ENCODE results near the gene GALNS. TPM values are rescaled to one million over a fixed set of nuclear protein-coding genes. Genes with fewer than 3 reads are reported as not detected.

Gene GALNS
- total and polyA plus RNA-seq, 2 of the 8 experiments (the other 6 are each of a cell fraction or from before 2014, with no cell fraction given): 8.9 to 17.8 TPM

DNA sequence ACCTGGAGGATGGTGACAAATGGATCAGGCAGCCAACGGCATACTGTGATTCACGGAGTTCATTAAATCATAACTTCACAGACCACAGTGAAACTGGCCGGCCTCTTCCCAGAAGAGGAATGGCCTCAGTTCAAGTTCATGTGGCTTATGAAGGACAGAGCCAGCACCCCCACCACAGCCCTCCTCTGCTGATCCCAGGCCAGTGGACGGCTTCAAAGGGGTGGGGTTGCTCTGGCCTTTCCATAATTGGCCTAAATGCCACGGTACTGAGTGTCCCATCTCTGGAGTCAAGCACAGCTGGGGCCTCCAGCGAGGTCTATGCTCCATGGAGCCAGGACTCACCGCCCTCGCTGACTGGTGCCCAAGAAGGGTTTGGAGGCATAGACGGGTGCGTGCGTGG lies 21.4 kb downstream of the GALNS start:
- Histone ChIP-seq H2BK20ac (ENCODE audit: low read length) (no peak overlapping the region), H3K4ac (replicated peaks; ENCODE audit: insufficient read length, low read depth, low read length) (no peak overlapping the region), H3K27ac (ENCODE audit: low read depth, low read length) (no peak overlapping the region; the same call in 1 of the 2 replicates), H3K36me3 (ENCODE audit: control insufficient read depth in 2 of 4, insufficient read depth in 4 of 4, low read length in 3 of 4) (peaks cover 0 to 7% (median under 1%) of the 10 kb centered on the region in 4 experiments; a peak in 2 of 8 replicates), H3K18ac (ENCODE audit: extremely low read depth, low read length) (no peak overlapping the region), H3K14ac (ENCODE audit: insufficient read length) (no peak overlapping the region), H4K91ac (replicated peaks; ENCODE audit: insufficient read length, low read length) (no peak overlapping the region), H2AK5ac (ENCODE audit: low read depth, low read length) (no peak overlapping the region), H3K9ac (replicated peaks in 1 of 4; ENCODE audit: extremely low read depth in 1 of 4, low read depth in 3 of 4, low read length in 3 of 4) (no peak overlapping the region), H3K23ac (ENCODE audit: insufficient read length) (no peak overlapping the region), H3K79me1 (ENCODE audit: low read depth, low read length) (0 out of 2 replicates have a peak, but pooled peaks cover 3% of the 10 kb centered on the region), H3K4me1 (replicated peaks in 1 of 4; ENCODE audit: control insufficient read depth in 3 of 4, insufficient read depth in 4 of 4, low read length in 3 of 4) (0 out of 7 replicates have a peak, but pooled peaks cover 0 to 2% (median 0%) of the 10 kb centered on the region in 4 experiments), H3K79me2 (ENCODE audit: control insufficient read depth in 1 of 2, insufficient read depth in 2 of 2, low read length in 2 of 2) (no peaks in the 10 kb centered on the region), H2BK120ac (replicated peaks; ENCODE audit: low read depth, low read length) (no peak overlapping the region), H3K4me3 (ENCODE audit: extremely low read depth in 1 of 4, insufficient read depth in 2 of 4, low read depth in 3 of 4, low read length in 4 of 4) (no peak overlapping the region), H2BK15ac (ENCODE audit: low read length) (no peak overlapping the region), H3K23me2 (ENCODE audit: low read depth, low read length) (no peaks in the 10 kb centered on the region), H2BK12ac (ENCODE audit: low read depth, low read length) (no peak overlapping the region), H3K9me3 (ENCODE audit: insufficient read depth in 2 of 2, low read depth in 1 of 2, low read length in 1 of 2) (no peaks in the 10 kb centered on the region), H3K4me2 (ENCODE audit: insufficient read depth in 1 of 2, low read depth in 2 of 2, low read length in 2 of 2) (no peak overlapping the region), H2BK5ac (ENCODE audit: low read depth, low read length) (no peak overlapping the region; the same call in 1 of the 2 replicates), H4K20me1 (replicated peaks in 1 of 2; ENCODE audit: control insufficient read depth in 1 of 2, insufficient read depth in 2 of 2, low read length in 2 of 2) (no peaks in the 10 kb centered on the region), H3K56ac (replicated peaks; ENCODE audit: insufficient read length, low read depth, low read length) (no peak overlapping the region), H4K8ac (ENCODE audit: extremely low read depth, insufficient read depth, low read length) (no peak overlapping the region), H4K5ac (ENCODE audit: insufficient read length, low read depth, low read length) (no peak overlapping the region), H2AFZ (ENCODE audit: low read length) (no peak overlapping the region), H3K27me3 (replicated peaks in 1 of 4; ENCODE audit: control insufficient read depth in 3 of 4, extremely low read depth in 1 of 4, insufficient read depth in 3 of 4, low read length in 3 of 4) (no peaks in the 10 kb centered on the region)
- 95% methylated on average over 11 of the region's 11 CpGs; no CpG with 5 or more reads in 1 of the 2 experiments for WGBS, 2 experiments (ENCODE audit: extremely low coverage in 1 of 2, insufficient coverage in 1 of 2, insufficient read length in 1 of 2, insufficient replicate concordance in 2 of 2, low coverage in 1 of 2, low lambda C conversion rate in 2 of 2, missing lambda C conversion rate in 1 of 2)
- DNase-seq (ENCODE audit: low read depth in 1 of 2, low spot score in 2 of 2) (no peak), FAIRE-seq (no peak)
- ChIA-PET CTCF (ENCODE audit: partially characterized antibody) (interaction anchor here (0.7 to 1.2 kb wide), 2 partner anchors 8 to 100 kb away, joined by 3 read pairs; no protein-coding TSS in a partner anchor), POLR2A (ENCODE audit: partially characterized antibody) (no interaction called here)
- no peak for TF ChIP-seq RXRA (IDR thresholded peaks at IDR 0.05; ENCODE audit: insufficient read depth, low read depth, low read length)
- TF ChIP-seq TEAD4 (IDR thresholded peaks at IDR 0.05; ENCODE audit: low read depth, low read length): no peak
- TF ChIP-seq GTF2F1 (IDR thresholded peaks at IDR 0.05; ENCODE audit: borderline replicate concordance, low read depth, low read length): no peak
- TF ChIP-seq CHD1 (IDR thresholded peaks at IDR 0.05; ENCODE audit: low read depth, low read length): no peak
- no peak for TF ChIP-seq CHD2 (IDR thresholded peaks at IDR 0.05; ENCODE audit: low read length)
- TF ChIP-seq RFX5 (IDR thresholded peaks at IDR 0.05; ENCODE audit: borderline replicate concordance, low read depth, low read length): no peak
- no peak for TF ChIP-seq RNF2 (IDR thresholded peaks at IDR 0.05; ENCODE audit: borderline replicate concordance, low read depth, low read length, missing control alignments, poor library complexity, severe bottlenecking)
- TF ChIP-seq BACH1 (IDR thresholded peaks at IDR 0.05; ENCODE audit: low read length): no peak
- no peak for TF ChIP-seq GABPA (IDR thresholded peaks at IDR 0.05; ENCODE audit: borderline replicate concordance, insufficient read depth, low read length)
- TF ChIP-seq NANOG (IDR thresholded peaks at IDR 0.05; ENCODE audit: insufficient read depth, low read depth, low read length, poor library complexity, severe bottlenecking): no peak
- no peak for TF ChIP-seq HDAC2 (IDR thresholded peaks at IDR 0.05; ENCODE audit: borderline replicate concordance in 1 of 2, low read depth in 2 of 2, low read length in 2 of 2)
- TF ChIP-seq KDM5A (IDR thresholded peaks at IDR 0.05; ENCODE audit: low read length): no peak
- TF ChIP-seq CBX8 (IDR thresholded peaks at IDR 0.05; ENCODE audit: borderline replicate concordance, low read depth, low read length): no peak
